GM12891 (cell line): ENCODE measurements around the gene CDH22.

Experiments
- DNase-seq: peaks from one replicate; pipeline ENCODE4 v3.0.0; 2011; ENCODE audit warnings: low spot score; ENCODE audit not compliant: insufficient read length
- FAIRE-seq: peaks from 2 replicates; lab custom pipeline; 2011; peaks lifted over from hg19 to GRCh38; lab: Jason Lieb, UNC
- PAX5 ChIP-seq: IDR thresholded peaks from 2 replicates; pipeline ENCODE4 v1.6.1; 2011; ENCODE audit warnings: low read length, moderate library complexity, mild to moderate bottlenecking; ENCODE audit not compliant: insufficient read depth, severe bottlenecking
- POLR2A ChIP-seq: IDR thresholded peaks from 2 replicates; pipeline ENCODE4 v1.6.1; 2011; ENCODE audit warnings: low read depth, low read length, control low read depth
- POLR2AphosphoS5 ChIP-seq: IDR thresholded peaks from 2 replicates; pipeline ENCODE4 v1.6.1; 2011; ENCODE audit warnings: low read depth, low read length, control low read depth
- POU2F2 ChIP-seq: IDR thresholded peaks from 2 replicates; pipeline ENCODE4 v1.6.1; 2011; ENCODE audit warnings: low read depth, mild to moderate bottlenecking, control low read depth, low read length, moderate library complexity
- SPI1 ChIP-seq: IDR thresholded peaks from 2 replicates; pipeline ENCODE4 v1.6.1; 2011; ENCODE audit warnings: low read depth, low read length, control low read depth
- TAF1 ChIP-seq: IDR thresholded peaks from 2 replicates; pipeline ENCODE4 v1.6.1; 2011; ENCODE audit warnings: low read depth, low read length, control low read depth

The CDH22 gene

GRCh38 chr20:46343348-46343974 lies 35.2 kb upstream of the CDH22 start:
- FAIRE-seq (no peak), DNase-seq (no peak)
- TF ChIP-seq SPI1, result no peak
- TF ChIP-seq POLR2AphosphoS5, result no peak
- TF ChIP-seq TAF1, result no peak
- TF ChIP-seq POLR2A, result no peak
- no peak for TF ChIP-seq POU2F2

GRCh38 chr20:46342451-46343347 lies 34.4 kb upstream of the CDH22 start:
- FAIRE-seq, result no peak
- DNase-seq, result no peak
- no peak for TF ChIP-seq POU2F2
- TF ChIP-seq POLR2A, result no peak
- TF ChIP-seq PAX5, result no peak
- no peak for TF ChIP-seq SPI1
- no peak for TF ChIP-seq TAF1
- no peak for TF ChIP-seq POLR2AphosphoS5

GRCh38 chr20:46342010-46342378 lies 33.7 kb upstream of the CDH22 start:
- DNase-seq, result no peak
- TF ChIP-seq POU2F2 (no peak), POLR2AphosphoS5 (no peak), PAX5 (no peak), SPI1 (no peak), TAF1 (no peak), POLR2A (no peak)
- no peak for FAIRE-seq

GRCh38 chr20:46341074-46342009 lies 33.0 kb upstream of the CDH22 start:
- no peak for FAIRE-seq
- no peak for DNase-seq
- TF ChIP-seq POLR2A (no peak), PAX5 (no peak), SPI1 (no peak), POLR2AphosphoS5 (no peak), POU2F2 (no peak), TAF1 (no peak)

GRCh38 chr20:46339037-46339436 lies 30.7 kb upstream of the CDH22 start:
- TF ChIP-seq POLR2A (no peak), SPI1 (no peak), POU2F2 (no peak), PAX5 (no peak), POLR2AphosphoS5 (no peak), TAF1 (no peak)
- FAIRE-seq (no peak), DNase-seq (no peak)

GRCh38 chr20:46336735-46337134 lies 28.4 kb upstream of the CDH22 start:
- TF ChIP-seq POLR2A (no peak), POLR2AphosphoS5 (no peak), PAX5 (no peak), POU2F2 (no peak), TAF1 (no peak), SPI1 (no peak)
- FAIRE-seq, result no peak
- DNase-seq, result no peak

GRCh38 chr20:46334303-46334904 lies 26.1 kb upstream of the CDH22 start:
- FAIRE-seq (no peak), DNase-seq (no peak)
- TF ChIP-seq SPI1, result no peak
- no peak for TF ChIP-seq TAF1
- TF ChIP-seq POLR2A, result no peak

GRCh38 chr20:46333161-46333991 lies 25.1 kb upstream of the CDH22 start:
- no peak for FAIRE-seq
- TF ChIP-seq POU2F2, result no peak
- TF ChIP-seq PAX5, result no peak
- no peak for TF ChIP-seq POLR2A
- TF ChIP-seq POLR2AphosphoS5, result no peak
- TF ChIP-seq SPI1, result no peak
- TF ChIP-seq TAF1, result no peak
- DNase-seq, result no peak
